Eye (tissue), 1 donor: Measurements from ENCODE around the gene ANKFY1.
"Not testable (repeated sequence)": the region's sequence is repeated elsewhere in the genome, so short reads cannot be mapped to it uniquely, and the experiment has no call there.

Experiments used
- DNase-seq: peaks from one replicate; pipeline ENCODE4 v3.0.0-alpha.2; 2015

ANKFY1 gene

GRCh38 chr17:4152471-4152870, 111.3 kb downstream of the ANKFY1 start:
- no peak for DNase-seq

- DNase-seq: no peak
These were observed 113.7 kb downstream of the ANKFY1 start for GRCh38 chr17:4150096-4150495.

GRCh38 chr17:4148611-4149308, 115.0 kb downstream of the ANKFY1 start:
- DNase-seq: no peak

- DNase-seq: no peak
These were observed 115.9 kb downstream of the ANKFY1 start for GRCh38 chr17:4147751-4148310.

GRCh38 chr17:4146641-4147040, 117.1 kb downstream of the ANKFY1 start:
- no peak for DNase-seq

- DNase-seq: no peak
These were observed 119.4 kb downstream of the ANKFY1 start for GRCh38 chr17:4144422-4144747.

GRCh38 chr17:4143563-4144421, 120.0 kb downstream of the ANKFY1 start:
- peak; percentile 98 for DNase-seq

- DNase-seq: no peak
These were observed 121.5 kb downstream of the ANKFY1 start for GRCh38 chr17:4142107-4142900.

- DNase-seq: no peak
These were observed 123.7 kb downstream of the ANKFY1 start for GRCh38 chr17:4140125-4140524.

- not testable (repeated sequence) for DNase-seq
These were observed 124.8 kb downstream of the ANKFY1 start for GRCh38 chr17:4138906-4139526.

- DNase-seq: no peak
These were observed 127.4 kb downstream of the ANKFY1 start for GRCh38 chr17:4136373-4136772.

GRCh38 chr17:4135489-4135888, 128.3 kb downstream of the ANKFY1 start:
- no peak for DNase-seq

- DNase-seq: no peak
These were observed 129.1 kb downstream of the ANKFY1 start for GRCh38 chr17:4134721-4135120.

- DNase-seq: no peak
These were observed 133.1 kb downstream of the ANKFY1 start for GRCh38 chr17:4130715-4131114.

- DNase-seq: no peak
These were observed 136.2 kb downstream of the ANKFY1 start for GRCh38 chr17:4127555-4127954.

- no peak for DNase-seq
These were observed 138.2 kb downstream of the ANKFY1 start for GRCh38 chr17:4125552-4125951.

- no peak for DNase-seq
These were observed 138.8 kb downstream of the ANKFY1 start for GRCh38 chr17:4124999-4125398.

- DNase-seq: no peak
These were observed 143.4 kb downstream of the ANKFY1 start for GRCh38 chr17:4120332-4120731.

GRCh38 chr17:4119299-4119698, 144.5 kb downstream of the ANKFY1 start:
- no peak for DNase-seq

- no peak for DNase-seq
These were observed 145.6 kb downstream of the ANKFY1 start for GRCh38 chr17:4118015-4118743.

- no peak for DNase-seq
These were observed 147.3 kb downstream of the ANKFY1 start for GRCh38 chr17:4116516-4116915.
